ENCODE measurements around the gene LRFN4.

The LRFN4 gene

GRCh38 chr11:66842501-66842895 is 14.4 kb upstream of the LRFN4 start:
- peak; percentile 28 for DNase-seq (ENCODE audit: low spot score)
- no peak for TF ChIP-seq CTCF (IDR thresholded peaks at IDR 0.05; ENCODE audit: extremely low read depth, missing control alignments)

- DNase-seq (ENCODE audit: low spot score): peak; percentile 98
- TF ChIP-seq CTCF (IDR thresholded peaks at IDR 0.05; ENCODE audit: extremely low read depth, missing control alignments): no peak
Observed at GRCh38 chr11:66842896-66843775, 13.7 kb upstream of the LRFN4 start, which contains the start of gene RCE1. TSS of gene RCE1 (plus strand) at chr11:66843441. CDS start at chr11:66843456, 15 bp downstream.

- TF ChIP-seq CTCF (IDR thresholded peaks at IDR 0.05; ENCODE audit: extremely low read depth, missing control alignments): no peak
- no peak for DNase-seq (ENCODE audit: low spot score)
Observed at GRCh38 chr11:66843776-66844495, 12.9 kb upstream of the LRFN4 start.

DNA sequence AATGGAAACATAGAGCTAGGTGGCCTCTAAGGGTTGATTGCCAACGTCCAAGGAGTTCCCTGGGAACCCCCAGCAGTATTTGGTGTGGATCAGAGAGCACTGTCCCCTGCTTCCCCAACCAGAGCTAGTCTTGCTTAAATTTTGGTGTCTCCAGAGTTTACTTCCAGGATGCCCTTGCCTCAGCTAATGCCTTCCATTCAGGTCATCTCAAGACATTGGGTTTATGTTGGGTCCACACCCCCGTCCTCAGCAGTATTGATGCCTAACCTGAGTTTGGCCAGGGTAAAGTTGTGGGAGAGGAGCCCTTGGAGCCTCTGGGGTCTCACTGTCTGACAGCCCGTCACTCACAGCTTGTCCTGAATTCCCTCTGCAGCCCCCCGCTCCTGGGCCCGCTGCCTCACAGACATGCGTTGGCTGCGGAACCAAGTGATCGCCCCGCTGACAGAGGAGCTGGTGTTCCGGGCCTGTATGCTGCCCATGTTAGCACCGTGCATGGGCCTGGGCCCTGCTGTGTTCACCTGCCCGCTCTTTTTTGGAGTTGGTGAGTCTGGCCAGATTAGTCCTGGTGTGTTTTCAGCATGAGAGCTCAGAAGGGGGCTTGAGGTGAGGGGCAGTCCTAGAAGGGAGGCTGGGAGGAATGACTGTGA is 12.2 kb upstream of the LRFN4 start:
- DNase-seq (ENCODE audit: low spot score): no peak
- no peak for TF ChIP-seq CTCF (IDR thresholded peaks at IDR 0.05; ENCODE audit: extremely low read depth, missing control alignments)

DNA sequence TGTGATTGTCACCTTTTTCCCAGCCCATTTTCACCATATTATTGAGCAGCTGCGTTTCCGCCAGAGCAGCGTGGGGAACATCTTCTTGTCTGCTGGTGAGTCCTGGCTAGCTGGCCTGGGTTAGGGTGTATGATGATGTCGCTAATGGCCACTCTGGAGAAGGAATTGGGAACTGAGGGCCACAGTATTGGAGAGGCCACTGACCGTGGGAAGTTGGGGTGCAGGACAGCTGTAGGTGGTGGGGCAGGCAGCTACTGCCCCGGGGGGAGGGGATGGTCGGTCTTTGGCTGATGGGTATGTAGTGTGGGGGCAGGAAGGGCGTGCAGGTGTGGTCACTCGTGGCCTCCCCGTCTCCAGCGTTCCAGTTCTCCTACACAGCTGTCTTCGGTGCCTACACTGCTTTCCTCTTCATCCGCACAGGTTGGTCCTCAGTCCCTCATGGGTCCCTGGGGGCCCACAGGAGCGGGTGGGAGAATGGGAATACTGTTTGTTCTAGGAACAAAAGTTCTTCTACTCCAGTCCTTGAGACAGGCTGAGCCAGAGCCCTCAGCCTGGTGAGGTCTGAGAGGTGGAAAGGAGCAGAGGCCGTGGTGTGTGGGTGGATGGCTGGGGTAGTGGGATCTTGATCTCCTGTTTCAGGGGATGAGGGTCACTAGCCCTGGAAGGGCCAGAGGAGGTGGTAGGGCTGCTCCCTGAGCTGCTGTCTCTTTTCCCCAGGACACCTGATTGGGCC is 11.6 kb upstream of the LRFN4 start:
- no peak for TF ChIP-seq CTCF (IDR thresholded peaks at IDR 0.05; ENCODE audit: extremely low read depth, missing control alignments)
- no peak for DNase-seq (ENCODE audit: low spot score)

DNA sequence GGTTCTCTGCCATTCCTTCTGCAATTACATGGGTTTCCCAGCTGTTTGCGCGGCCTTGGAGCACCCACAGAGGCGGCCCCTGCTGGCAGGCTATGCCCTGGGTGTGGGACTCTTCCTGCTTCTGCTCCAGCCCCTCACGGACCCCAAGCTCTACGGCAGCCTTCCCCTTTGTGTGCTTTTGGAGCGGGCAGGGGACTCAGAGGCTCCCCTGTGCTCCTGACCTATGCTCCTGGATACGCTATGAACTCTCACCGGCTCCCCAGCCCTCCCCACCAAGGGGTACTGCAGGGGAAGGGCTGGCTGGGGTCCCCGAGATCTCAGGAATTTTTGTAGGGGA is 11.0 kb upstream of the LRFN4 start:
- no peak for DNase-seq (ENCODE audit: low spot score)
- no peak for TF ChIP-seq CTCF (IDR thresholded peaks at IDR 0.05; ENCODE audit: extremely low read depth, missing control alignments)

Measured in GM20000 (cell line).